GM12878 (cell line): ENCODE data around the gene ATP2C1. TPM values are rescaled to one million over a fixed set of nuclear protein-coding genes. Genes with fewer than 3 reads are reported as not detected.

Experiments used
- BCLAF1 ChIP-seq: fragments of 450-650 bp; IDR thresholded peaks from 2 replicates; pipeline ENCODE4 v1.6.1; 2017; ENCODE audit warnings: antibody characterized with exemption, mild to moderate bottlenecking, moderate library complexity
- BHLHE40 ChIP-seq, 2 experiments: fragments of 450-650 bp in 1 of 2; IDR thresholded peaks; 2 replicates each; pipeline ENCODE4 v1.6.1; 2011 to 2017; ENCODE audit warnings: low read depth in 2 of 2, borderline replicate concordance in 1 of 2, improper control_type of control experiment in 1 of 2, low read length in 1 of 2, mild to moderate bottlenecking in 1 of 2
- BMI1 ChIP-seq: fragments of 450-650 bp; IDR thresholded peaks from 2 replicates; pipeline ENCODE4 v1.6.1; 2016; ENCODE audit warnings: mild to moderate bottlenecking, moderate library complexity, borderline replicate concordance
- DPF2 ChIP-seq: fragments of 450-650 bp; IDR thresholded peaks from 2 replicates; pipeline ENCODE4 v1.6.1; 2017; ENCODE audit warnings: mild to moderate bottlenecking
- EED ChIP-seq: sonication (generic); IDR thresholded peaks from 2 replicates; pipeline ENCODE4 v1.6.1; 2016; ENCODE audit warnings: antibody characterized with exemption, low read depth
- EGR1 ChIP-seq, 2 experiments: IDR thresholded peaks; 1 replicate in 1 of 2; 2 replicates in 1 of 2; pipeline ENCODE4 v1.6.1; 2011 to 2012; ENCODE audit warnings: low read depth in 2 of 2, low read length in 2 of 2, borderline replicate concordance in 1 of 2, mild to moderate bottlenecking in 1 of 2, moderate library complexity in 1 of 2
- MEF2A ChIP-seq: IDR thresholded peaks from 2 replicates; pipeline ENCODE4 v1.6.1; 2011; ENCODE audit warnings: low read depth, mild to moderate bottlenecking, low read length, moderate library complexity; ENCODE audit not compliant: insufficient read depth
- MTA2 ChIP-seq: fragments of 450-650 bp; IDR thresholded peaks from 2 replicates; pipeline ENCODE4 v1.6.1; 2016; ENCODE audit warnings: low read depth, mild to moderate bottlenecking, moderate library complexity
- MYB ChIP-seq: fragments of 150-350 bp; IDR thresholded peaks from 2 replicates; pipeline ENCODE4 v1.6.1; 2014; ENCODE audit warnings: mild to moderate bottlenecking, low read depth, low read length, borderline replicate concordance
- MYC ChIP-seq: IDR thresholded peaks from 2 replicates; pipeline ENCODE4 v1.6.1; 2011; ENCODE audit warnings: mild to moderate bottlenecking, low read length, moderate library complexity, inconsistent platforms; ENCODE audit not compliant: insufficient read depth, insufficient replicate concordance, insufficient read length, severe bottlenecking
- NBN ChIP-seq: fragments of 450-650 bp; IDR thresholded peaks from 2 replicates; pipeline ENCODE4 v1.6.1; 2016
- NFIC ChIP-seq: IDR thresholded peaks from 2 replicates; pipeline ENCODE4 v1.6.1; 2012; ENCODE audit warnings: low read depth, mild to moderate bottlenecking, inconsistent platforms, low read length, moderate library complexity
- NR2F1 ChIP-seq: fragments of 450-650 bp; conservative IDR thresholded peaks from 2 replicates; pipeline ENCODE4 v1.6.1; 2017; ENCODE audit warnings: mild to moderate bottlenecking
- PAX5 ChIP-seq: IDR thresholded peaks from 2 replicates; pipeline ENCODE4 v1.6.1; 2011; ENCODE audit warnings: low read depth, low read length, borderline replicate concordance
- PKNOX1 ChIP-seq: fragments of 450-650 bp; IDR thresholded peaks from 2 replicates; pipeline ENCODE4 v1.6.1; 2016; ENCODE audit warnings: mild to moderate bottlenecking
- POLR2AphosphoS5 ChIP-seq: IDR thresholded peaks from 2 replicates; pipeline ENCODE4 v1.6.1; 2011; ENCODE audit warnings: mild to moderate bottlenecking, low read length, inconsistent platforms
- PRDM15 ChIP-seq: fragments of 450-650 bp; formaldehyde crosslinking; IDR thresholded peaks from 2 replicates; pipeline ENCODE4 v1.4.0; 2020; ENCODE audit warnings: mild to moderate bottlenecking, moderate library complexity
- RBBP5 ChIP-seq: fragments of 200-600 bp; sonication (generic); conservative IDR thresholded peaks from 2 replicates; pipeline ENCODE4 v1.6.1; 2016
- STAT3 ChIP-seq: IDR thresholded peaks from 2 replicates; pipeline ENCODE4 v1.6.1; 2011; ENCODE audit warnings: low read depth, low read length, improper control_type of control experiment
- TARDBP ChIP-seq: IDR thresholded peaks from 2 replicates; pipeline ENCODE4 v1.6.1; 2016; ENCODE audit warnings: borderline replicate concordance
- TCF3 ChIP-seq: IDR thresholded peaks from 2 replicates; pipeline ENCODE4 v1.6.1; 2012; ENCODE audit warnings: low read depth, mild to moderate bottlenecking, low read length, borderline replicate concordance; ENCODE audit not compliant: insufficient read depth
- TCF7 ChIP-seq: IDR thresholded peaks from 2 replicates; pipeline ENCODE4 v1.6.1; 2014; ENCODE audit warnings: antibody characterized with exemption, borderline replicate concordance
- YY1 ChIP-seq: IDR thresholded peaks from 2 replicates; pipeline ENCODE4 v1.6.1; 2011; ENCODE audit warnings: low read depth, mild to moderate bottlenecking, low read length
- ZNF384 ChIP-seq: IDR thresholded peaks from 2 replicates; pipeline ENCODE4 v1.6.1; 2012; ENCODE audit warnings: low read depth, mild to moderate bottlenecking, low read length, improper control_type of control experiment, borderline replicate concordance
- polyA plus RNA-seq, 11 experiments: library from polyadenylated mRNA; depleted of rRNA in 4 of 11; unstranded in 6 of 11; stranded (reverse) in 5 of 11; fragments of >200 nt; fragmentation: Nextera tagmentation in 4 of 11; fragmentation: Illumina TruSeq in 1 of 11; extraction: Ambion mirVana in 4 of 11; extraction: Trizol in 1 of 11; gene quantifications; 1 replicate in 1 of 11; 2 replicates in 10 of 11; pipeline versions ENCODE4 v1.2.1 to v1.2.3, GENCODE V29; 2011 to 2016; ENCODE audit warnings: inconsistent platforms in 2 of 11, missing spikeins in 2 of 11, low read depth in 1 of 11
- total RNA-seq, 4 experiments: library from RNA; depleted of rRNA in 3 of 4; stranded (reverse); fragments of >200 nt in 3 of 4; fragmentation: Illumina TruSeq in 1 of 4; extraction: Trizol in 1 of 4; gene quantifications; 2 replicates each; pipeline versions ENCODE4 v1.2.1 to v1.2.3, GENCODE V29; 2013 to 2021

The ATP2C1 gene
- total and polyA plus RNA-seq, 10 of the 15 experiments (the other 5 are each of a cell fraction or from before 2014, with no cell fraction given) = 20.6 to 116 (median 55.1) TPM

DNA sequence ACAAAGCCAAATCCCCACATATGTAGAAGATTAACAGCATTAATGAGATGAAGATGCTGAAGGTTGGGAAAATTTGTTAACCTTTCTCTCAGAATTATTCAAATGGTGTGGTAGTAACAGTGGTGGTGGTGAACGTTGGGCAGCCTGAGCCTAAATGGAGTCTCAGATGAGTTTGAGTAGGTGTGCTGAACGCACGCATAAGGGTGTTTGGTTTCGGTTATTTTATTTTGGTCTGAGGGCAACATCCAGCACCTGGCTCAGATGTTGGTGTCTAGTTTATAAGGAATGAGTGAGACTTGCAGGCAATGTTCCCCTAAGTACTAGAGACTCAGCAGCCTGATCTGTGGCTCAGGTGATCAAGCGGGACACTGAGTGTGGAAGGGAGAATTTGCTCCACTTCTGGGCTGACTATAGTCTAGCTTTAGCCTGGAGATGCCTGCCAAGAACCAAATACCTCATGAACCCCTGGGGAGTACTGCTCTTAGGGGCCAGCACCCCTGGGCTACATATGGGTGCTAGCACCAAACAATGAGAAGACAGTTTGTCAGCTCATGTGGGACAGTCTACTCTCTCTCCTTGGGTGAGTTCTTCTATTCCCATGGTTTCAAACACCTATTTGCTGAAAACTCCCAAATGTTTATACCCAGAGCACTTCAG is 39.5 kb upstream of the ATP2C1 start (continued):
- TF ChIP-seq MYC = no peak
- TF ChIP-seq PKNOX1 = no peak
- TF ChIP-seq DPF2 = 0 out of 2 replicates have a peak, but pooled peaks have one; percentile 44
- no peak for TF ChIP-seq TCF7
- no peak for TF ChIP-seq RBBP5
- TF ChIP-seq BCLAF1 = no peak
- TF ChIP-seq NR2F1 = peak; percentile 20; the same call in 1 of the 2 replicates
- no peak for TF ChIP-seq PRDM15 (CRISPR knock-in tag)
- peak; percentile 51; the same call in 1 of the 2 replicates for TF ChIP-seq YY1
- peak; percentile 21; the same call in 1 of the 2 replicates for TF ChIP-seq POLR2AphosphoS5
- TF ChIP-seq MEF2A = peak; percentile 89
- 0 out of 2 replicates have a peak, but pooled peaks have one; percentile 39 for TF ChIP-seq TCF3
- peak; percentile 50; the same call in 1 of the 2 replicates for TF ChIP-seq EED
- TF ChIP-seq MYB = peak; percentile 80; the same call in 1 of the 2 replicates
- no peak for TF ChIP-seq BMI1
- peak; percentile 66; the same call in 1 of the 2 replicates for TF ChIP-seq NFIC
- TF ChIP-seq TARDBP = no peak
- TF ChIP-seq MTA2 = peak; percentile 60
- TF ChIP-seq NBN = no peak; the same call in 1 of the 2 replicates
- TF ChIP-seq STAT3 = 0 out of 2 replicates have a peak, but pooled peaks have one; percentile 41
- peak; percentile 79 to 88 for TF ChIP-seq BHLHE40 (IDR thresholded peaks at IDR 0.05; ENCODE audit: borderline replicate concordance in 1 of 2, low read depth in 2 of 2, low read length in 1 of 2)
- TF ChIP-seq ZNF384 = no peak
- TF ChIP-seq PAX5 = peak; percentile 22; the same call in 1 of the 2 replicates
- TF ChIP-seq EGR1 (IDR thresholded peaks at IDR 0.05; ENCODE audit: borderline replicate concordance in 1 of 2, low read depth in 2 of 2, low read length in 2 of 2) = no peak
